ENCODE data around the gene CAMK1D.

The CAMK1D gene

DNA sequence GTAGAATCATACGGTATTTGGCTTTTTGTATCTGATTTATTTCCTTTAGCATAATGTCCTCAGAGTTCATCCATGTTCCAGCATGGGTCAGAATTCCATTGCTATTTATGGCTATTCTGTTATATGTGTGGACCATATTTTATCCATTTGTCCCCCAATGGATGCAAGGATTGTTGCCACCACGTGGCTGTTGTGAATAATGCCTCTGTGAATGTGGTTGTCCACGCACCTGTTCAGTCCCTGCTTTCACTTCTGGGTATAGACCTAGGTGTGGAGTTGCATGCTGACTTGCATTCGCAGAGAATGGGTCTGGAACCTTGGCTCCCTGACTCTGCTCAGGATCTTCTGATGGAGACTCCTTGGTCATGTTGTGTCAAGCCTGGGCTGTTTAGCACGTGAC lies 199.9 kb downstream of the CAMK1D start:
- DNase-seq, result no peak
- WGBS (ENCODE audit: extremely low coverage, insufficient coverage, low lambda C conversion rate), result no CpG with 5 or more reads among the region's 5 CpGs

DNA sequence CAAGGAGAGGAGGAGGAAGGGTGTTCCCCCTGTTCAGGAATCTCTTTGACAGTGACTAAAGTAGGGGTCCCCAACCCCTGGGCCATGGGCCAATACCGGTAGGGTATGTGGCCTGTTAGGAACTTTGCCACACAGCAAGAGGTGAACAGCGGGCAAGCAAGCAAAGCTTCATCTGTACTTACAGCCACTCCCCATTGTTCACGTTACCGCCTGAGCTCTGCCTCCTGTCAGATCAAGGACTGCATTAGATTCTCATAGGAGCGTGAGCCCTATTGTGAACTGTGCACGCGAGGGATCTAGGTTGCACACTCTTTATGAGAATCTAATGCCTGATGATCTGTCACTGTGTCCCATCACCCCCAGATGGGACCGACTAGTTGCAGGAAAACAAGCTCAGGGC lies 201.6 kb downstream of the CAMK1D start:
- H2BK120ac ChIP-seq (ENCODE audit: low read depth, low read length), result no peak overlapping the region
- no peak overlapping the region for H3K4me3 ChIP-seq (ENCODE audit: low read length)
- H3K4ac ChIP-seq (ENCODE audit: low read depth, low read length), result no peak overlapping the region
- no peak overlapping the region for H4K8ac ChIP-seq (ENCODE audit: low read depth, low read length)
- no peaks in the 10 kb centered on the region for H3K79me2 ChIP-seq (ENCODE audit: control insufficient read depth, insufficient read depth, low read length)
- H3K4me1 ChIP-seq (ENCODE audit: control insufficient read depth, low read depth, low read length), result no peaks in the 10 kb centered on the region
- H3K27ac ChIP-seq (ENCODE audit: low read depth, low read length), result no peak overlapping the region
- no peak overlapping the region for H2BK5ac ChIP-seq (ENCODE audit: low read length)
- H3K23ac ChIP-seq (ENCODE audit: low read length), result no peak overlapping the region
- H2AK5ac ChIP-seq (ENCODE audit: low read length), result no peak overlapping the region
- no peak overlapping the region for H4K5ac ChIP-seq (ENCODE audit: low read length)
- H3K18ac ChIP-seq (ENCODE audit: low read length), result no peak overlapping the region
- H3K79me1 ChIP-seq (ENCODE audit: low read length), result no peaks in the 10 kb centered on the region
- no CpG with 5 or more reads among the region's 8 CpGs for WGBS (ENCODE audit: extremely low coverage, insufficient coverage, low lambda C conversion rate)
- H3K36me3 ChIP-seq (ENCODE audit: control insufficient read depth, insufficient read depth, low read length), result no peaks in the 10 kb centered on the region
- no peaks in the 10 kb centered on the region for H3K27me3 ChIP-seq (ENCODE audit: insufficient read depth, low read length, poor library complexity)
- no peak overlapping the region for H3K56ac ChIP-seq (ENCODE audit: low read length)
- H2BK15ac ChIP-seq (replicated peaks; ENCODE audit: low read depth), result no peak overlapping the region
- H3K9ac ChIP-seq (ENCODE audit: low read length), result no peak overlapping the region
- no peak for DNase-seq
- no peak overlapping the region for H3K4me2 ChIP-seq (ENCODE audit: low read length)

More for the DNA sequence above, 199.9 kb downstream of the CAMK1D start:
- no peaks in the 10 kb centered on the region for H3K36me3 ChIP-seq (ENCODE audit: control insufficient read depth, insufficient read depth, low read length)
- no peak overlapping the region for H3K9ac ChIP-seq (ENCODE audit: low read length)
- no peak overlapping the region for H4K8ac ChIP-seq (ENCODE audit: low read depth, low read length)
- H3K4me2 ChIP-seq (ENCODE audit: low read length), result no peak overlapping the region
- no peaks in the 10 kb centered on the region for H3K27me3 ChIP-seq (ENCODE audit: insufficient read depth, low read length, poor library complexity)
- no peak overlapping the region for H4K5ac ChIP-seq (ENCODE audit: low read length)
- no peak overlapping the region for H3K4me3 ChIP-seq (ENCODE audit: low read length)
- no peak overlapping the region for H2AK5ac ChIP-seq (ENCODE audit: low read length)
- H3K4ac ChIP-seq (ENCODE audit: low read depth, low read length), result no peak overlapping the region
- H3K4me1 ChIP-seq (ENCODE audit: control insufficient read depth, low read depth, low read length), result no peaks in the 10 kb centered on the region
- no peak overlapping the region for H3K27ac ChIP-seq (ENCODE audit: low read depth, low read length)
- H2BK15ac ChIP-seq (replicated peaks; ENCODE audit: low read depth), result no peak overlapping the region
- no peaks in the 10 kb centered on the region for H3K79me1 ChIP-seq (ENCODE audit: low read length)
- H2BK5ac ChIP-seq (ENCODE audit: low read length), result no peak overlapping the region
- H3K23ac ChIP-seq (ENCODE audit: low read length), result no peak overlapping the region
- H3K18ac ChIP-seq (ENCODE audit: low read length), result no peak overlapping the region
- H2BK120ac ChIP-seq (ENCODE audit: low read depth, low read length), result no peak overlapping the region
- no peaks in the 10 kb centered on the region for H3K79me2 ChIP-seq (ENCODE audit: control insufficient read depth, insufficient read depth, low read length)
- no peak overlapping the region for H3K56ac ChIP-seq (ENCODE audit: low read length)

DNA sequence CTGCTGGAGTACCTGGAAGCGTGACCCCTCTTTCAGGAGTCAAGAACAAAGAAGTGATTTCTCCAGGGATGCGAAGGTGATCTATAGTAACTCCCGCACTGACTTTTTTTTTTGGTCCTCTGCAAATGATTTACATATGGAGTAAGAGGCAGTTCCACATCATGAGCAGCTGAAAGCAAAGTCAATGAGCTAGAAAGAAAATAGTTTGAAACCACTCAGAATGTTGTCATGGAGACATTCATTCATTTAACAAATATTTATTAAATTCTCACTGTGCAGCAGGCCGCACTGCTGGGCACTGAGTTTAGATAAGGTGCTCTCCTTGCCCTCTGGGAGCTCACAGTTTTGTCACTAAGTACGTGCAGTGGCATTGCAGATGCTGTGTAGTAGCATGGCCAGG lies 206.7 kb downstream of the CAMK1D start:
- WGBS (ENCODE audit: extremely low coverage, insufficient coverage, low lambda C conversion rate), result no CpG with 5 or more reads among the region's 5 CpGs
- no peak overlapping the region for H3K56ac ChIP-seq (ENCODE audit: low read length)

DNA sequence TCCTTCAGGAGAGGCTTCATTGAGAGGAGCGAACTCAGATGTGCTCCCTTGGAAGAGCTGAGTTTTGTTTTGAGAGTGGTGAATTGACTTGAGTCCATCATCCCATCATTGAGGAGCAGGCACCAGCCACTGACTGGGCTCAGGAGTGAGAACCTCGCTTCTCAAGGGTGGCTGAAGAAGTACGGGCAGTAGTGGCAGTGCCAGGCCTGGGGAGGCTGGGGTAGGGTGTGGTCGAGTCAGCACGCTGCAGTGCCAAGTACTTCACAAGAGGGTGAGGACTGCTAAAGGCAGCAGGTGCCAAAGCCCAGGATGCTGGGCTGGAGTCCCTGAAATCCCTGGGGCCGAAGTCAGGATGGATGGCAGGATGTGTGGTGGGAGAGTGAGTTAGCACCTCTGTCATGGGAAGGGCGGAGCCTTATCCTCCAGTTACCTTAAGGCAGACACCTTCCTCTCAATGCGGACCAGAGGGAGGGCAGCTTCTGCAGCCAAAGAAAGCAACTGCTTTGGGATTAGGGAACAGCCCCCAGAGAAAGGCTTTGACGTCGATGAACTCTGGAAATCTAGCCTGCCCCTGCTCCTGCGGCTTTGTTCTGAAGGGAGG lies 210.3 kb downstream of the CAMK1D start:
- no peaks in the 10 kb centered on the region for H3K36me3 ChIP-seq (ENCODE audit: control insufficient read depth, insufficient read depth, low read length)
- H3K79me1 ChIP-seq (ENCODE audit: low read length), result no peaks in the 10 kb centered on the region
- no peaks in the 10 kb centered on the region for H3K27me3 ChIP-seq (ENCODE audit: insufficient read depth, low read length, poor library complexity)
- no peak overlapping the region for H4K8ac ChIP-seq (ENCODE audit: low read depth, low read length)
- no peak overlapping the region for H3K23ac ChIP-seq (ENCODE audit: low read length)
- no peak overlapping the region for H2BK15ac ChIP-seq (replicated peaks; ENCODE audit: low read depth)
- peak; percentile 18 for DNase-seq
- no peak overlapping the region for H2BK5ac ChIP-seq (ENCODE audit: low read length)
- H3K18ac ChIP-seq (ENCODE audit: low read length), result no peak overlapping the region
- H3K79me2 ChIP-seq (ENCODE audit: control insufficient read depth, insufficient read depth, low read length), result no peaks in the 10 kb centered on the region
- no peak overlapping the region for H3K4me2 ChIP-seq (ENCODE audit: low read length)
- no peak overlapping the region for H3K56ac ChIP-seq (ENCODE audit: low read length)
- no peak overlapping the region for H3K4me3 ChIP-seq (ENCODE audit: low read length)
- H3K4me1 ChIP-seq (ENCODE audit: control insufficient read depth, low read depth, low read length), result no peaks in the 10 kb centered on the region
- H4K5ac ChIP-seq (ENCODE audit: low read length), result no peak overlapping the region
- no peak overlapping the region for H2BK120ac ChIP-seq (ENCODE audit: low read depth, low read length)
- no peak overlapping the region for H2AK5ac ChIP-seq (ENCODE audit: low read length)
- H3K9ac ChIP-seq (ENCODE audit: low read length), result no peak overlapping the region
- WGBS (ENCODE audit: extremely low coverage, insufficient coverage, low lambda C conversion rate), result no CpG with 5 or more reads among the region's 11 CpGs
- no peak overlapping the region for H3K4ac ChIP-seq (ENCODE audit: low read depth, low read length)
- no peak overlapping the region for H3K27ac ChIP-seq (ENCODE audit: low read depth, low read length)

More for the DNA sequence above, 206.7 kb downstream of the CAMK1D start:
- no peak overlapping the region for H3K4me3 ChIP-seq (ENCODE audit: low read length)
- H3K4me1 ChIP-seq (ENCODE audit: control insufficient read depth, low read depth, low read length), result no peaks in the 10 kb centered on the region
- no peaks in the 10 kb centered on the region for H3K27me3 ChIP-seq (ENCODE audit: insufficient read depth, low read length, poor library complexity)
- H2BK15ac ChIP-seq (replicated peaks; ENCODE audit: low read depth), result no peak overlapping the region
- no peaks in the 10 kb centered on the region for H3K79me2 ChIP-seq (ENCODE audit: control insufficient read depth, insufficient read depth, low read length)
- H3K18ac ChIP-seq (ENCODE audit: low read length), result no peak overlapping the region
- no peak overlapping the region for H2AK5ac ChIP-seq (ENCODE audit: low read length)
- no peak overlapping the region for H3K4me2 ChIP-seq (ENCODE audit: low read length)
- H2BK5ac ChIP-seq (ENCODE audit: low read length), result no peak overlapping the region
- H3K36me3 ChIP-seq (ENCODE audit: control insufficient read depth, insufficient read depth, low read length), result no peaks in the 10 kb centered on the region
- no peak overlapping the region for H2BK120ac ChIP-seq (ENCODE audit: low read depth, low read length)
- no peaks in the 10 kb centered on the region for H3K79me1 ChIP-seq (ENCODE audit: low read length)
- no peak overlapping the region for H3K27ac ChIP-seq (ENCODE audit: low read depth, low read length)
- H3K23ac ChIP-seq (ENCODE audit: low read length), result no peak overlapping the region
- no peak overlapping the region for H3K4ac ChIP-seq (ENCODE audit: low read depth, low read length)
- no peak overlapping the region for H4K8ac ChIP-seq (ENCODE audit: low read depth, low read length)
- DNase-seq, result no peak
- no peak overlapping the region for H4K5ac ChIP-seq (ENCODE audit: low read length)
- no peak overlapping the region for H3K9ac ChIP-seq (ENCODE audit: low read length)

GRCh38 chr10:12561307-12561706 lies 212.0 kb downstream of the CAMK1D start:
- Histone ChIP-seq H3K27me3 (ENCODE audit: insufficient read depth, low read length, poor library complexity) (no peaks in the 10 kb centered on the region), H3K79me2 (ENCODE audit: control insufficient read depth, insufficient read depth, low read length) (no peaks in the 10 kb centered on the region), H3K4ac (ENCODE audit: low read depth, low read length) (no peak overlapping the region), H3K18ac (ENCODE audit: low read length) (no peak overlapping the region), H3K79me1 (ENCODE audit: low read length) (no peaks in the 10 kb centered on the region), H2BK15ac (replicated peaks; ENCODE audit: low read depth) (no peak overlapping the region), H2BK5ac (ENCODE audit: low read length) (no peak overlapping the region), H4K8ac (ENCODE audit: low read depth, low read length) (no peak overlapping the region), H4K5ac (ENCODE audit: low read length) (no peak overlapping the region), H3K4me3 (ENCODE audit: low read length) (no peak overlapping the region), H3K23ac (ENCODE audit: low read length) (no peak overlapping the region), H3K4me2 (ENCODE audit: low read length) (no peak overlapping the region), H2BK120ac (ENCODE audit: low read depth, low read length) (no peak overlapping the region), H3K27ac (ENCODE audit: low read depth, low read length) (no peak overlapping the region), H3K36me3 (ENCODE audit: control insufficient read depth, insufficient read depth, low read length) (no peaks in the 10 kb centered on the region), H2AK5ac (ENCODE audit: low read length) (no peak overlapping the region), H3K4me1 (ENCODE audit: control insufficient read depth, low read depth, low read length) (no peaks in the 10 kb centered on the region), H3K56ac (ENCODE audit: low read length) (no peak overlapping the region), H3K9ac (ENCODE audit: low read length) (no peak overlapping the region)
- no CpG with 5 or more reads among the region's 8 CpGs for WGBS (ENCODE audit: extremely low coverage, insufficient coverage, low lambda C conversion rate)
- no peak for DNase-seq

GRCh38 chr10:12561720-12562119 lies 212.4 kb downstream of the CAMK1D start:
- no peak overlapping the region for H3K4ac ChIP-seq (ENCODE audit: low read depth, low read length)
- no peak overlapping the region for H3K4me3 ChIP-seq (ENCODE audit: low read length)
- no peak overlapping the region for H2BK15ac ChIP-seq (replicated peaks; ENCODE audit: low read depth)
- H3K79me2 ChIP-seq (ENCODE audit: control insufficient read depth, insufficient read depth, low read length), result no peaks in the 10 kb centered on the region
- no peak overlapping the region for H2BK120ac ChIP-seq (ENCODE audit: low read depth, low read length)
- H4K5ac ChIP-seq (ENCODE audit: low read length), result no peak overlapping the region
- no peak overlapping the region for H3K56ac ChIP-seq (ENCODE audit: low read length)
- H3K4me1 ChIP-seq (ENCODE audit: control insufficient read depth, low read depth, low read length), result no peaks in the 10 kb centered on the region
- H4K8ac ChIP-seq (ENCODE audit: low read depth, low read length), result no peak overlapping the region
- H3K9ac ChIP-seq (ENCODE audit: low read length), result no peak overlapping the region
- no peak overlapping the region for H3K27ac ChIP-seq (ENCODE audit: low read depth, low read length)
- H2BK5ac ChIP-seq (ENCODE audit: low read length), result no peak overlapping the region
- H3K23ac ChIP-seq (ENCODE audit: low read length), result no peak overlapping the region
- H3K36me3 ChIP-seq (ENCODE audit: control insufficient read depth, insufficient read depth, low read length), result no peaks in the 10 kb centered on the region
- no peaks in the 10 kb centered on the region for H3K27me3 ChIP-seq (ENCODE audit: insufficient read depth, low read length, poor library complexity)
- no peak overlapping the region for H3K18ac ChIP-seq (ENCODE audit: low read length)
- no peak overlapping the region for H2AK5ac ChIP-seq (ENCODE audit: low read length)
- no peak for DNase-seq
- no peaks in the 10 kb centered on the region for H3K79me1 ChIP-seq (ENCODE audit: low read length)
- H3K4me2 ChIP-seq (ENCODE audit: low read length), result no peak overlapping the region
